ENCODE data around the gene SLC2A10. TPM values are rescaled to one million over a fixed set of nuclear protein-coding genes. Genes with fewer than 3 reads are reported as not detected.

Gene SLC2A10
- total and polyA plus RNA-seq, 2 experiments from 2014 or later, result 4.9 to 14.6 TPM

- TF ChIP-seq, protein P1, sequence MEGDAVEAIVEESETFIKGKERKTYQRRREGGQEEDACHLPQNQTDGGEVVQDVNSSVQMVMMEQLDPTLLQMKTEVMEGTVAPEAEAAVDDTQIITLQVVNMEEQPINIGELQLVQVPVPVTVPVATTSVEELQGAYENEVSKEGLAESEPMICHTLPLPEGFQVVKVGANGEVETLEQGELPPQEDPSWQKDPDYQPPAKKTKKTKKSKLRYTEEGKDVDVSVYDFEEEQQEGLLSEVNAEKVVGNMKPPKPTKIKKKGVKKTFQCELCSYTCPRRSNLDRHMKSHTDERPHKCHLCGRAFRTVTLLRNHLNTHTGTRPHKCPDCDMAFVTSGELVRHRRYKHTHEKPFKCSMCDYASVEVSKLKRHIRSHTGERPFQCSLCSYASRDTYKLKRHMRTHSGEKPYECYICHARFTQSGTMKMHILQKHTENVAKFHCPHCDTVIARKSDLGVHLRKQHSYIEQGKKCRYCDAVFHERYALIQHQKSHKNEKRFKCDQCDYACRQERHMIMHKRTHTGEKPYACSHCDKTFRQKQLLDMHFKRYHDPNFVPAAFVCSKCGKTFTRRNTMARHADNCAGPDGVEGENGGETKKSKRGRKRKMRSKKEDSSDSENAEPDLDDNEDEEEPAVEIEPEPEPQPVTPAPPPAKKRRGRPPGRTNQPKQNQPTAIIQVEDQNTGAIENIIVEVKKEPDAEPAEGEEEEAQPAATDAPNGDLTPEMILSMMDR (conservative IDR thresholded peaks at IDR 0.05; ENCODE audit: low read depth in 2 of 2), result no peak
- no peak for TF ChIP-seq JUNB (IDR thresholded peaks at IDR 0.05; ENCODE audit: unreplicated experiment)
- no peak for TF ChIP-seq NANOG (IDR thresholded peaks at IDR 0.05; ENCODE audit: borderline replicate concordance)
- TF ChIP-seq EZH2phosphoT487 (IDR thresholded peaks at IDR 0.05; ENCODE audit: unreplicated experiment), result no peak
- no peak for TF ChIP-seq POLR2AphosphoS5 (IDR thresholded peaks at IDR 0.05; ENCODE audit: low read depth)
- TF ChIP-seq ZNF462 (CRISPR knock-in tag; IDR thresholded peaks at IDR 0.05), result no peak
- TF ChIP-seq EZH2 (IDR thresholded peaks at IDR 0.05; ENCODE audit: low read depth, unreplicated experiment), result no peak
These were observed 47.8 kb upstream of the SLC2A10 start (continued) for GRCh38 chr20:46661659-46662058.

GRCh38 chr20:46663531-46663930, 45.9 kb upstream of the SLC2A10 start:
- H2AFZ ChIP-seq, result no peak overlapping the region
- H3K9me2 ChIP-seq (ENCODE audit: insufficient read depth), result 0 out of 2 replicates have a peak, but pooled peaks cover 4% of the 10 kb centered on the region
- no peaks in the 10 kb centered on the region for H3F3A ChIP-seq (replicated peaks; ENCODE audit: low read depth)
- H3K27me3 ChIP-seq (ENCODE audit: insufficient read depth), result no peaks in the 10 kb centered on the region
- no peak overlapping the region for H3K27ac ChIP-seq (ENCODE audit: low read depth)
- H3K4me3 ChIP-seq, result no peak overlapping the region
- Mint-ChIP-seq H3K4me3 (no peak overlapping the region), H3K4me1 (peaks cover 5% of the 10 kb centered on the region; the same call in 2 of the 3 replicates), H3K36me3 (ENCODE audit: low read depth) (no peaks in the 10 kb centered on the region), H3K9me3 (no peaks in the 10 kb centered on the region), H3K27ac (no peak overlapping the region), H3K27me3 (ENCODE audit: insufficient read depth, low read depth, poor library complexity) (peaks cover 2% of the 10 kb centered on the region)
- H3K4me1 ChIP-seq (ENCODE audit: insufficient read depth), result no peaks in the 10 kb centered on the region
- TF ChIP-seq REST (IDR thresholded peaks at IDR 0.05; ENCODE audit: unreplicated experiment) (no peak), POLR2AphosphoS5 (IDR thresholded peaks at IDR 0.05; ENCODE audit: low read depth) (no peak), ZNF114 (CRISPR knock-in tag; IDR thresholded peaks at IDR 0.05) (no peak), JUNB (IDR thresholded peaks at IDR 0.05; ENCODE audit: unreplicated experiment) (no peak), ZNF331 (CRISPR knock-in tag; IDR thresholded peaks at IDR 0.05; ENCODE audit: low read depth) (no peak)
- TF ChIP-seq, protein P1 (conservative IDR thresholded peaks at IDR 0.05; ENCODE audit: low read depth in 2 of 2), result no peak
- H4K20me1 ChIP-seq (replicated peaks; ENCODE audit: insufficient read depth), result no peaks in the 10 kb centered on the region
- H3K79me2 ChIP-seq (replicated peaks; ENCODE audit: insufficient read depth), result no peaks in the 10 kb centered on the region
- DNase-seq (ENCODE audit: low spot score) (no peak), ATAC-seq (no peak)
- no peak overlapping the region for H3K4me2 ChIP-seq
- H3K36me3 ChIP-seq (ENCODE audit: insufficient read depth), result 0 out of 2 replicates have a peak, but pooled peaks cover 1% of the 10 kb centered on the region

Data from GM23338 (cell line).